Right ventricle myocardium superior (tissue), 1 donor: ENCODE measurements around the gene RNF2. TPM values are rescaled to one million over a fixed set of nuclear protein-coding genes. Genes with fewer than 3 reads are reported as not detected.
"Not testable (repeated sequence)": the region's sequence is repeated elsewhere in the genome, so short reads cannot be mapped to it uniquely, and the experiment has no call there.

Experiments
- ATAC-seq: fragments of 200-7000 bp; cut with Tn5 transposase; one replicate; pipeline ENCODE4 v1.9.1; 2020; ENCODE audit warnings: mild to moderate bottlenecking; ENCODE audit not compliant: poor library complexity
- DNase-seq: peaks from one replicate; pipeline ENCODE4 v3.0.0-alpha.2; 2020
- intact Hi-C: fragments of 100-400 bp; cut with DNase I; formaldehyde crosslinking; loops from one replicate; pipeline ENCODE4 v1.11.2; 2022
- long read RNA-seq: library from polyadenylated mRNA; unstranded; transcript quantifications from one replicate; pipeline ENCODE4 v2.0.0, GENCODE V29; 2021
- total RNA-seq: library from RNA; stranded (reverse); fragmentation: NEBNext Ultra II Directional; extraction: Animal tissue kit (Norgen Biotek cat#: 25700); gene quantifications from one replicate; pipeline ENCODE4 v1.2.1, GENCODE V29; 2021
- donor health status: DM: no; HTN: yes; CAD: no; lungs with severe emphysema.

The RNF2 gene
- total RNA-seq = 9.8 TPM
- long read RNA-seq, transcript RNF2-202 (7 exons, 3,606 nt) = major isoform, 12 of 16 reads
- long read RNA-seq, partial matches to known transcripts = 0 of 16 reads
- long read RNA-seq, other reads (novel, unspliced or antisense) = 1 of 16 reads

- peak; percentile 90 for DNase-seq
- ATAC-seq = peak; percentile 97
- intact Hi-C loops = no loop called here
Measured at GRCh38 chr1:185044981-185045813, at the start of gene RNF2. Gene RNF2, plus strand, starts transcription at chr1:185045558. Its CDS starts 41,996 bp downstream, at chr1:185087554.

- intact Hi-C loops, DNase-seq, ATAC-seq: not testable (repeated sequence)
Measured at GRCh38 chr1:184999974-185000373, 45.4 kb upstream of the RNF2 start.

- intact Hi-C loops, ATAC-seq: not testable (repeated sequence)
Measured at GRCh38 chr1:185001312-185001880, 44.0 kb upstream of the RNF2 start.

GRCh38 chr1:185008838-185009237 lies 36.5 kb upstream of the RNF2 start:
- intact Hi-C loops = no loop called here
- DNase-seq = no peak
- no peak for ATAC-seq

More at GRCh38 chr1:185001312-185001880, 44.0 kb upstream of the RNF2 start:
- not testable (repeated sequence) for DNase-seq

DNA sequence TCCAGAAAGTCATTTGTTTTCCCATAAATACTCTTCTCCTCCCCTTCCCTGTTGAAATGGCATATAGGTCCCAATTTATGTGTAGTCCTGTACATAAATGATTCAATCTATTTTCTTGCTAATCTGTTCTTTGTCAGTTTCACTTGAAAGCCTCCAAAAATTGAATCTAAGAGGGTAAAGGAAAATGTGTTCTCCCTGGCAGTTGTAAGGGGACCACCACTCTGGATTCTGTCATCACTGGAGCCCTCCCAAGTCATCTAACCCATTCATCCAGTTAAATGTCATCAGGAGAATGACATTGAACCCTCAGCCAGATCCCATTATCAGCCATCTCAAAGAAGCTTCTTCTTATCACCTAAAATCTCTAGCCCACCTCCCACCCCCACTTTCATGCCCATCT lies 35.0 kb upstream of the RNF2 start:
- no peak for DNase-seq
- no peak for ATAC-seq
- intact Hi-C loops = no loop called here

- no peak for ATAC-seq
- intact Hi-C loops = no loop called here
Measured at GRCh38 chr1:185014941-185015340, 30.4 kb upstream of the RNF2 start.

DNA sequence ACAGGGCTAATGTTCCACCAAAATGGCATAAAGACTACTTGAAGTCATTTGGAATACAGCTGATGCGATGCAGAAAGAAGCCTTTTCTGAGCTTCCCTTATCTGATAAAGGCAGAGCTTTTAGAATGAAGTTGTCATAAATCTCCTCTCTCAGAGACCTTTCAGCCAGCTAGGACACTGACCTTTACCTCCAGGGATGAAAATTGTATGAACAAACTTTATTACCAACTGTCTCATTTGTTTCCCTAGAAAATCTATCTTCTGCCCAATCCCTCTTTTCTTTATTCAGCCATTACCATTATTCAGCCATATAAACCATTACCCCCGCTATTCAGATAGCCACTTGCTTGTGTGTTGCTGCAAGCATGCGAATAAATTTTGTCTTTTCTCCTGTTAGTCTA lies 29.7 kb upstream of the RNF2 start:
- no peak for ATAC-seq
- intact Hi-C loops = no loop called here
- no peak for DNase-seq

More at GRCh38 chr1:185014941-185015340, 30.4 kb upstream of the RNF2 start:
- DNase-seq = no peak

DNA sequence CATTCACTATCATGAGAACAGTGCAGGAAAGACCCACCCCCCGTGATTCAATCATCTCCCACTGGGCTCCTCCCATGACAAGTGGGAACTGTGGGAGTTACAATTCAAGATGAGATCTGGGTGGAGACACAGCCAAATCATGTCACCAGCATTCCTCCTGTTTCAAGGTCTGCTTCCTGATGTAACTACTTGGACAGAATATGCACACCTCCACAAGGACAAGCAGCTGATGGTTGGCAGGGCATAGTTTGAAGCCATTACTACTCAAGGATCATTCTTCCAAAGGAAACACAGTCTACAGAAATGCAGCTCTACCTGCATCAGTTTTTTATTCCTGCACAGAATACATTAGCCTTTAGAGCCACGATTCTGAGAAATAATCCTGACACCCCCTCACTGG lies 28.5 kb upstream of the RNF2 start:
- ATAC-seq (no peak), DNase-seq (no peak)
- intact Hi-C loops = no loop called here

DNA sequence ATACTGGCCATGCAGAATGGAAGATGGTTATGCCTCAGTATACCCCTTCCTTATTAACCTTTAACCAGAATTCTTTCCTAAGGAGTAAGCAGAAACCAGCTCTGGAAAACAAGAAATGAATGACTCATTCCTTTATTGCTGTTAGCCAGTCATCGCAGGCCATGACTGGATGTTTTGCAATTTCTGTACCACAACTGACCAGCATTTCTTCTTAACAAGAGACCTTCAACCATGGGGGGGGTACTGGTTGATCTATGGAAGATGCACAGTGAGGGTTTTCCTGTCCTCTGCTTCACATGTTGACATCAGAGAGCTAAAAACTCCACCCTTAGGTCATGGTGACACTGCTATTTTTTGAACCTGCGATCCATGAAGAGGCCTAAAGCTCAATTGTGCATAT lies 28.0 kb upstream of the RNF2 start:
- DNase-seq (no peak), ATAC-seq (no peak)
- intact Hi-C loops = no loop called here

- ATAC-seq (no peak), DNase-seq (no peak)
- intact Hi-C loops = no loop called here
Measured at GRCh38 chr1:185017966-185018365, 27.4 kb upstream of the RNF2 start.

- ATAC-seq (no peak), DNase-seq (no peak)
- intact Hi-C loops = no loop called here
Measured at GRCh38 chr1:185027252-185027882, 18.0 kb upstream of the RNF2 start.

- DNase-seq = no peak
- intact Hi-C loops = no loop called here
- no peak for ATAC-seq
Measured at GRCh38 chr1:185033686-185034085, 11.7 kb upstream of the RNF2 start.

GRCh38 chr1:185035258-185035657 lies 10.1 kb upstream of the RNF2 start:
- ATAC-seq (no peak), DNase-seq (no peak)
- intact Hi-C loops = no loop called here

GRCh38 chr1:185038813-185039376 lies 6.5 kb upstream of the RNF2 start:
- no peak for DNase-seq
- ATAC-seq = no peak
- intact Hi-C loops = no loop called here

- DNase-seq (no peak), ATAC-seq (no peak)
- intact Hi-C loops = no loop called here
Measured at GRCh38 chr1:185039726-185040407, 5.5 kb upstream of the RNF2 start.

DNA sequence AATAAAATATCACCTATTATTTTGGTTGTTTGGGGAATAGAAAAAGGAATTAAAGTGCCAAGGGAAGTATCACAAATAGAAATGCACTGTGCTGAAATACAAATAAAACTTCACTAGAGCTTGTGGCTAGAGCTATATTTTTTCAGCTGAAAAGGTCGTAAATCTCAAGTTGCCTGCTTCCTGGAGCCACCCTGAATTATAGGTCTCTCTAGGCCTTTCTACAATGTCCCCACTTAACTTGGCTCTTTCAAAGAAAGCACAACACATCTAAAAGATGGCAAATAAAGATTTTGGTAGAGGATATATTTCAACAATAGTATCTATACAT lies 5.0 kb upstream of the RNF2 start:
- intact Hi-C loops = no loop called here
- DNase-seq (no peak), ATAC-seq (no peak)

DNA sequence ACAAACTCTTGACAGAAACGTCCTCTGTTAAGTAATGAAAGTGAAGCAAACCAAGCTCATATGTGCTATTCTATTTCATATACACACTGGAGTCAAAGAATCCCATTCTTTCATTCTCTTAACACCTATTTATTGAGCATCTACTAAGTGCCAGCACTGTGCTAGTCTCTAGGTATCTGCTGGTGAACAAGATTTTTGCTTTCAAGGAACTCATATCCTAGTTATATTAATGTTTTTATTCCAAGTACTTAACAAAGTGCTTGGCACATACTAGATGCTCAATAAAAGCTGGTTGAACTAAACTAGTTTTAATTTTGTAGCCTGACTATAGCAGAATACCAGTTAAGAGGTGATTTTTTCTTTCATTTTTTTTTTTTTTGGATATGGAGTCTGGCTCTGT lies 3.6 kb upstream of the RNF2 start:
- intact Hi-C loops = no loop called here
- ATAC-seq = no peak
- no peak for DNase-seq

DNA sequence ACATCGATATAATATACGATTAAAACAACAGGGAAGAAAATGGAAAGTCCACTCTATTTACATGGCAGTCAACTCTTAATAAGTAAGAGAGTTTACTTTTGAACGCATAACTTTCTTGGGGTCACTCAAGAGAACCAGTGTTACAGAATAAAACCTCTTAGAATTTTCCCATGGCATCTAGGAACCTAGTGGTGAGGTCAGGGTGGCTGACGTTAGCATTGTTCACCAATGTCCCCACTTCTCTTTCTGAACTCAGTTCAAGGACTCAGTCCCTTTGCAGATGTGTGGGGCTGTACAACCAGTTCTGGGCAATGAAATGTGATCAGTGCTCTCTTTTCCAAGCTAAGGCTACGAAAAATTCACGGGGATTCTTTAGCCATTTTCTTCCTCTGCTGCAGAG lies 2.6 kb upstream of the RNF2 start:
- no peak for DNase-seq
- ATAC-seq = no peak
- intact Hi-C loops = no loop called here

- DNase-seq (no peak), ATAC-seq (no peak)
- intact Hi-C loops = no loop called here
Measured at GRCh38 chr1:185044387-185044786, 971 bp upstream of the RNF2 start.
